WTC11 (cell line): ENCODE measurements around the gene PTK6. TPM values are rescaled to one million over a fixed set of nuclear protein-coding genes. Genes with fewer than 3 reads are reported as not detected.
"Not testable (repeated sequence)": the region's sequence is repeated elsewhere in the genome, so short reads cannot be mapped to it uniquely, and the experiment has no call there.

ENCODE experiments used
- ATAC-seq: fragments of 200-7000 bp; cut with Tn5 transposase; 2 replicates; pipeline ENCODE4 v1.10.0; 2021; ENCODE audit warnings: mild to moderate bottlenecking, moderate library complexity
- CTCF ChIA-PET: fragments of 300-600 bp; sonication (Branson Sonifier 250); formaldehyde crosslinking; loops from one replicate; lab custom pipeline; 2021; ENCODE audit warnings: antibody characterized with exemption; lab: Charles Lee
- POLR2A ChIA-PET: fragments of 350-600 bp; sonication (Branson Sonifier 250); formaldehyde crosslinking; loops from one replicate; lab custom pipeline; 2021; ENCODE audit warnings: antibody characterized with exemption; lab: Charles Lee
- DNase-seq: peaks from one replicate; pipeline ENCODE4 v3.0.0; 2021; ENCODE audit warnings: low spot score
- H3K27ac Mint-ChIP-seq: 2 replicates; pipeline ENCODE4 v1.8.0; 2021; ENCODE audit warnings: mixed read lengths
- H3K27me3 Mint-ChIP-seq: 2 replicates; pipeline ENCODE4 v1.8.0; 2021; ENCODE audit warnings: low read depth, mild to moderate bottlenecking, moderate library complexity, mixed read lengths
- H3K36me3 Mint-ChIP-seq: 2 replicates; pipeline ENCODE4 v1.8.0; 2021; ENCODE audit warnings: mixed read lengths
- H3K4me1 Mint-ChIP-seq: 2 replicates; pipeline ENCODE4 v1.8.0; 2022; ENCODE audit warnings: mixed read lengths
- H3K4me3 Mint-ChIP-seq: 2 replicates; pipeline ENCODE4 v1.8.0; 2021; ENCODE audit warnings: mild to moderate bottlenecking, moderate library complexity, mixed read lengths
- H3K9me3 Mint-ChIP-seq: 2 replicates; pipeline ENCODE4 v1.8.0; 2021; ENCODE audit warnings: mixed read lengths
- HMGXB4 ChIP-seq: sonication (generic); formaldehyde crosslinking; IDR thresholded peaks from 2 replicates; pipeline ENCODE4 v1.8.1; 2023; ENCODE audit warnings: mild to moderate bottlenecking, moderate library complexity, missing genetic modification reagents
- JUN ChIP-seq: sonication (generic); formaldehyde crosslinking; IDR thresholded peaks from 2 replicates; pipeline ENCODE4 v1.8.0; 2023; ENCODE audit warnings: mild to moderate bottlenecking, missing genetic modification reagents
- MLX ChIP-seq: sonication (generic); formaldehyde crosslinking; IDR thresholded peaks from 2 replicates; pipeline ENCODE4 v1.8.1; 2023; ENCODE audit warnings: mild to moderate bottlenecking, missing genetic modification reagents, moderate library complexity
- SP1 ChIP-seq: sonication (generic); formaldehyde crosslinking; conservative IDR thresholded peaks from 2 replicates; pipeline ENCODE4 v1.8.1; 2022; ENCODE audit warnings: missing genetic modification reagents
- STAT6 ChIP-seq: sonication (generic); formaldehyde crosslinking; conservative IDR thresholded peaks from 2 replicates; pipeline ENCODE4 v1.8.1; 2023; ENCODE audit warnings: mild to moderate bottlenecking, low read depth, missing genetic modification reagents, moderate library complexity
- total RNA-seq: library from RNA; stranded (reverse); gene quantifications from 3 replicates; pipeline ENCODE4 v1.2.3, GENCODE V29; 2021
- TF ChIP-seq, protein P1 (sequence below): sonication (generic); formaldehyde crosslinking; IDR thresholded peaks from 2 replicates; pipeline ENCODE4 v1.8.1; 2023; ENCODE audit warnings: mild to moderate bottlenecking, missing genetic modification reagents
- TF ChIP-seq, protein P2 (sequence below): fragments of 250-450 bp; sonication (Bioruptor Pico); IDR thresholded peaks from 2 replicates; pipeline ENCODE4 v1.9.0; 2021; ENCODE audit warnings: mild to moderate bottlenecking, borderline replicate concordance

The PTK6 gene
- total RNA-seq, 1 experiment from 2014 or later = 0.22 TPM

- ATAC-seq = peak; percentile 4; the same call in 1 of the 2 replicates
- peaks cover 9% of the 10 kb centered on the region; the same call in 1 of the 2 replicates for H3K9me3 Mint-ChIP-seq
- TF ChIP-seq, protein P1, sequence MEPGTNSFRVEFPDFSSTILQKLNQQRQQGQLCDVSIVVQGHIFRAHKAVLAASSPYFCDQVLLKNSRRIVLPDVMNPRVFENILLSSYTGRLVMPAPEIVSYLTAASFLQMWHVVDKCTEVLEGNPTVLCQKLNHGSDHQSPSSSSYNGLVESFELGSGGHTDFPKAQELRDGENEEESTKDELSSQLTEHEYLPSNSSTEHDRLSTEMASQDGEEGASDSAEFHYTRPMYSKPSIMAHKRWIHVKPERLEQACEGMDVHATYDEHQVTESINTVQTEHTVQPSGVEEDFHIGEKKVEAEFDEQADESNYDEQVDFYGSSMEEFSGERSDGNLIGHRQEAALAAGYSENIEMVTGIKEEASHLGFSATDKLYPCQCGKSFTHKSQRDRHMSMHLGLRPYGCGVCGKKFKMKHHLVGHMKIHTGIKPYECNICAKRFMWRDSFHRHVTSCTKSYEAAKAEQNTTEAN (CRISPR knock-in tag) = no peak
- TF ChIP-seq JUN (CRISPR knock-in tag) (no peak), HMGXB4 (CRISPR knock-in tag) (no peak)
- TF ChIP-seq, all 79 proteins: peak for 0
- ChIA-PET CTCF (interaction anchor here (1.1 to 1.4 kb wide), 3 partner anchors 11 to 22 kb away, joined by 3 to 11 read pairs (median 8); partner anchors contain the start of gene PTK6), POLR2A (no interaction called here)
- no peak for DNase-seq
- Mint-ChIP-seq H3K4me1 (peaks cover 14% of the 10 kb centered on the region), H3K36me3 (peaks cover 12% of the 10 kb centered on the region), H3K27ac (peak overlapping the region; percentile 2; the same call in 1 of the 2 replicates), H3K4me3 (peak overlapping the region; percentile 74), H3K27me3 (peaks cover 9% of the 10 kb centered on the region)
Measured at GRCh38 chr20:63518351-63518861, 18.8 kb downstream of the PTK6 start.

GRCh38 chr20:63517376-63518309 is 19.5 kb downstream of the PTK6 start:
- peak overlapping the region; percentile 2; the same call in 1 of the 2 replicates for H3K27ac Mint-ChIP-seq
- TF ChIP-seq STAT6 = no peak
- TF ChIP-seq MLX (CRISPR knock-in tag) = no peak
- H3K9me3 Mint-ChIP-seq = peaks cover 8% of the 10 kb centered on the region; the same call in 1 of the 2 replicates
- peaks cover 6% of the 10 kb centered on the region for H3K36me3 Mint-ChIP-seq
- no peak for DNase-seq
- H3K4me3 Mint-ChIP-seq = no peak overlapping the region
- H3K27me3 Mint-ChIP-seq = peaks cover 12% of the 10 kb centered on the region
- ChIA-PET POLR2A (no interaction called here), CTCF (interaction anchor here (1.3 to 1.4 kb wide), 2 partner anchors 20 to 21 kb away, joined by 8 to 11 read pairs; partner anchors contain the start of gene PTK6)
- ATAC-seq = no peak
- peaks cover 14% of the 10 kb centered on the region for H3K4me1 Mint-ChIP-seq

DNA sequence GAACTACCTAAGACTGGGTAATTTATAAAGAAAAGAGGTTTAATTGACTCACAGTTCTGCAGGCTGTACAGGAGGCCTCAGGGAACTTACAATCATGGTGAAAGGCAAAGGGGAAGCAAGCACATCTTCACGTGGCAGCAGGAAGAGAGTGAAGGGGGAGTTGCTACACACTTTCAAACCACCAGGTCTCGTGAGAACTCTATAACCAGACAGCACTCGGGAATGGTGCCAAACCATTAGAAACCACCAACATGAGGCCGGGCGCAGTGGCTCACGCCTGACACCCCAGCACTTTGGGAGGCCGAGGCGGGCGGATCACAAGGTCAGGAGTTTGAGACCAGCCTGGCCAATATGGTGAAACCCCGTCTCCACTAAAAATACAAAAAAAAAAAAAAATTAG is 22.7 kb downstream of the PTK6 start:
- CTCF ChIA-PET, H3K9me3 Mint-ChIP-seq, POLR2A ChIA-PET, DNase-seq, H3K27me3 Mint-ChIP-seq, ATAC-seq, H3K36me3 Mint-ChIP-seq, H3K4me3 Mint-ChIP-seq, H3K27ac Mint-ChIP-seq: not testable (repeated sequence)
- H3K4me1 Mint-ChIP-seq = peaks cover 11% of the 10 kb centered on the region

DNA sequence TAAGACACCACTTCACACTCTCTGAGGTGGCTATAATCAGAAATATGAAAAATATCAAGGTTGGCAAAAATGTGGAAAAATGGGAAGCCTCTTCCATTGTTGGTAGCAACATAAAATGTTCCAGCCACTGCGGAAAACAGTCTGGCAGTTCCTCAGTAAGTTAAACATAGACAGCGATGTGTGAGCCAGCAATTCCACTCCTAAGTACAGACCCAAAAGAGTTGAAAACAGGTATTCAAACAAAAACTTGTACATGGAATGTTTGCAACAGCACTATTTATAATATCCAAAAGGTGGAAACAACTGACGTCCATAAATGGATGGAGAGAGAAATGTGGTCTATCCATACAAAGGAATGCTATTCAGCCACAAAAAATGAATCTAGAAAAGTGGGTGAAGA is 24.0 kb downstream of the PTK6 start:
- Mint-ChIP-seq H3K27me3 (peaks cover 7% of the 10 kb centered on the region), H3K4me3 (no peak overlapping the region), H3K4me1 (0 out of 2 replicates have a peak, but pooled peaks cover under 1% of the 10 kb centered on the region)
- ChIA-PET CTCF (no interaction called here), POLR2A (no interaction called here)
- ATAC-seq = no peak
- no peak for TF ChIP-seq SP1 (CRISPR knock-in tag)
- TF ChIP-seq, protein P2, sequence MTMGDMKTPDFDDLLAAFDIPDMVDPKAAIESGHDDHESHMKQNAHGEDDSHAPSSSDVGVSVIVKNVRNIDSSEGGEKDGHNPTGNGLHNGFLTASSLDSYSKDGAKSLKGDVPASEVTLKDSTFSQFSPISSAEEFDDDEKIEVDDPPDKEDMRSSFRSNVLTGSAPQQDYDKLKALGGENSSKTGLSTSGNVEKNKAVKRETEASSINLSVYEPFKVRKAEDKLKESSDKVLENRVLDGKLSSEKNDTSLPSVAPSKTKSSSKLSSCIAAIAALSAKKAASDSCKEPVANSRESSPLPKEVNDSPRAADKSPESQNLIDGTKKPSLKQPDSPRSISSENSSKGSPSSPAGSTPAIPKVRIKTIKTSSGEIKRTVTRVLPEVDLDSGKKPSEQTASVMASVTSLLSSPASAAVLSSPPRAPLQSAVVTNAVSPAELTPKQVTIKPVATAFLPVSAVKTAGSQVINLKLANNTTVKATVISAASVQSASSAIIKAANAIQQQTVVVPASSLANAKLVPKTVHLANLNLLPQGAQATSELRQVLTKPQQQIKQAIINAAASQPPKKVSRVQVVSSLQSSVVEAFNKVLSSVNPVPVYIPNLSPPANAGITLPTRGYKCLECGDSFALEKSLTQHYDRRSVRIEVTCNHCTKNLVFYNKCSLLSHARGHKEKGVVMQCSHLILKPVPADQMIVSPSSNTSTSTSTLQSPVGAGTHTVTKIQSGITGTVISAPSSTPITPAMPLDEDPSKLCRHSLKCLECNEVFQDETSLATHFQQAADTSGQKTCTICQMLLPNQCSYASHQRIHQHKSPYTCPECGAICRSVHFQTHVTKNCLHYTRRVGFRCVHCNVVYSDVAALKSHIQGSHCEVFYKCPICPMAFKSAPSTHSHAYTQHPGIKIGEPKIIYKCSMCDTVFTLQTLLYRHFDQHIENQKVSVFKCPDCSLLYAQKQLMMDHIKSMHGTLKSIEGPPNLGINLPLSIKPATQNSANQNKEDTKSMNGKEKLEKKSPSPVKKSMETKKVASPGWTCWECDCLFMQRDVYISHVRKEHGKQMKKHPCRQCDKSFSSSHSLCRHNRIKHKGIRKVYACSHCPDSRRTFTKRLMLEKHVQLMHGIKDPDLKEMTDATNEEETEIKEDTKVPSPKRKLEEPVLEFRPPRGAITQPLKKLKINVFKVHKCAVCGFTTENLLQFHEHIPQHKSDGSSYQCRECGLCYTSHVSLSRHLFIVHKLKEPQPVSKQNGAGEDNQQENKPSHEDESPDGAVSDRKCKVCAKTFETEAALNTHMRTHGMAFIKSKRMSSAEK (CRISPR knock-in tag) = no peak
- TF ChIP-seq, all 79 proteins: peak for 0
- H3K36me3 Mint-ChIP-seq = no peaks in the 10 kb centered on the region
- H3K9me3 Mint-ChIP-seq = peaks cover 6% of the 10 kb centered on the region; the same call in 1 of the 2 replicates
- DNase-seq = no peak
- no peak overlapping the region for H3K27ac Mint-ChIP-seq
